HepG2 (cell line): ENCODE results near the gene SCYGR5. TPM values are rescaled to one million over a fixed set of nuclear protein-coding genes. Genes with fewer than 3 reads are reported as not detected.

Experiments used
- AGO1 ChIP-seq: fragments of 200-400 bp; formaldehyde crosslinking; IDR thresholded peaks from 2 replicates; pipeline ENCODE4 v1.6.1; 2017; ENCODE audit warnings: mild to moderate bottlenecking, low read depth, low read length, moderate library complexity; ENCODE audit not compliant: poor library complexity, severe bottlenecking
- CEBPG ChIP-seq: IDR thresholded peaks from 2 replicates; pipeline ENCODE4 v1.6.1; 2016
- CREM ChIP-seq, 2 experiments: sonication (generic) in 1 of 2; formaldehyde crosslinking in 1 of 2; IDR thresholded peaks; 2 replicates each; pipeline versions ENCODE4 v1.4.0 to v1.6.1; 2016 to 2020; ENCODE audit warnings: antibody characterized with exemption in 1 of 2, mild to moderate bottlenecking in 1 of 2, missing genetic modification reagents in 1 of 2
- EZH2 ChIP-seq: conservative IDR thresholded peaks from 2 replicates; pipeline ENCODE4 v1.6.1; 2012; ENCODE audit warnings: mild to moderate bottlenecking, low read depth, low read length, moderate library complexity
- FOXA1 ChIP-seq, 2 experiments: fragments of 450-650 bp in 1 of 2; sonication (generic) in 1 of 2; formaldehyde crosslinking in 1 of 2; IDR thresholded peaks; 2 replicates each; pipeline versions ENCODE4 v1.4.0 to v1.6.1; 2016 to 2020; ENCODE audit warnings: missing genetic modification reagents in 1 of 2
- FOXK2 ChIP-seq: fragments of 450-650 bp; IDR thresholded peaks from 2 replicates; pipeline ENCODE4 v1.6.1; 2016
- GMEB1 ChIP-seq: sonication (generic); formaldehyde crosslinking; IDR thresholded peaks from 2 replicates; pipeline ENCODE4 v1.5.1; 2020; ENCODE audit warnings: missing genetic modification reagents, mild to moderate bottlenecking, borderline replicate concordance
- HMGXB3 ChIP-seq: sonication (generic); formaldehyde crosslinking; IDR thresholded peaks from 2 replicates; pipeline ENCODE4 v1.4.0; 2020; ENCODE audit warnings: missing genetic modification reagents, borderline replicate concordance
- MED13 ChIP-seq: sonication (generic); formaldehyde crosslinking; IDR thresholded peaks from 2 replicates; pipeline ENCODE4 v1.5.0; 2020; ENCODE audit warnings: missing genetic modification reagents
- MXD3 ChIP-seq: IDR thresholded peaks from 2 replicates; pipeline ENCODE4 v1.6.1; 2016; ENCODE audit warnings: mild to moderate bottlenecking, missing biosample characterization, missing genetic modification reagents
- NCOA2 ChIP-seq: sonication (generic); formaldehyde crosslinking; IDR thresholded peaks from 2 replicates; pipeline ENCODE4 v1.8.0; 2022; ENCODE audit warnings: inconsistent platforms
- ONECUT2 ChIP-seq: sonication (generic); formaldehyde crosslinking; IDR thresholded peaks from 2 replicates; pipeline ENCODE4 v1.4.0; 2020; ENCODE audit warnings: missing genetic modification reagents
- POLR2AphosphoS2 ChIP-seq: IDR thresholded peaks from 2 replicates; pipeline ENCODE4 v1.6.1; 2011; ENCODE audit warnings: low read depth, low read length, improper control_type of control experiment
- PRDM4 ChIP-seq: sonication (generic); formaldehyde crosslinking; IDR thresholded peaks from 2 replicates; pipeline ENCODE4 v1.9.0; 2021; ENCODE audit warnings: missing genetic modification reagents, borderline replicate concordance
- SMYD3 ChIP-seq: sonication (generic); formaldehyde crosslinking; IDR thresholded peaks from 2 replicates; pipeline ENCODE4 v1.8.1; 2023; ENCODE audit warnings: mild to moderate bottlenecking, missing genetic modification reagents
- SUZ12 ChIP-seq: fragments of 150-350 bp; IDR thresholded peaks from 2 replicates; pipeline ENCODE4 v1.6.1; 2014; ENCODE audit warnings: low read depth, low read length
- TBP ChIP-seq: sonication (generic); formaldehyde crosslinking; IDR thresholded peaks from 2 replicates; pipeline ENCODE4 v1.5.0; 2020; ENCODE audit warnings: missing genetic modification reagents
- ZBTB20 ChIP-seq: sonication (generic); formaldehyde crosslinking; IDR thresholded peaks from 2 replicates; pipeline ENCODE4 v1.8.1; 2023; ENCODE audit warnings: missing genetic modification reagents, low read depth, mild to moderate bottlenecking, borderline replicate concordance
- ZNF180 ChIP-seq: sonication (generic); formaldehyde crosslinking; IDR thresholded peaks from 2 replicates; pipeline ENCODE4 v1.4.0; 2020; ENCODE audit warnings: low read depth, missing genetic modification reagents, borderline replicate concordance
- ZNF274 ChIP-seq: sonication (generic); formaldehyde crosslinking; IDR thresholded peaks from 2 replicates; pipeline ENCODE4 v1.5.1; 2020; ENCODE audit warnings: mild to moderate bottlenecking, missing genetic modification reagents
- ZNF556 ChIP-seq: sonication (generic); formaldehyde crosslinking; IDR thresholded peaks from 2 replicates; pipeline ENCODE4 v1.4.0; 2020; ENCODE audit warnings: mild to moderate bottlenecking, missing genetic modification reagents, borderline replicate concordance
- ZNF644 ChIP-seq: IDR thresholded peaks from 2 replicates; pipeline ENCODE4 v1.6.1; 2016; ENCODE audit warnings: low read depth
- ZNF674 ChIP-seq: sonication (generic); formaldehyde crosslinking; IDR thresholded peaks from 2 replicates; pipeline ENCODE4 v1.5.0; 2020; ENCODE audit warnings: low read depth, mild to moderate bottlenecking, missing genetic modification reagents
- ZNF790 ChIP-seq: sonication (generic); formaldehyde crosslinking; IDR thresholded peaks from 2 replicates; pipeline ENCODE4 v1.8.0; 2022; ENCODE audit warnings: missing genetic modification reagents, mild to moderate bottlenecking, borderline replicate concordance
- polyA plus RNA-seq, 8 experiments: library from polyadenylated mRNA; depleted of rRNA in 3 of 8; stranded (reverse) in 7 of 8; unstranded in 1 of 8; fragments of >200 nt; fragmentation: Illumina TruSeq in 4 of 8; extraction: Trizol in 4 of 8; gene quantifications; 2 replicates each; pipeline versions ENCODE4 v1.2.1 to v1.2.3, GENCODE V29; 2011 to 2016; ENCODE audit warnings: low read depth in 4 of 8, missing spikeins in 1 of 8, mixed read lengths in 1 of 8; ENCODE audit not compliant: insufficient read depth in 1 of 8
- total RNA-seq, 5 experiments: library from RNA; depleted of rRNA; stranded (reverse); fragments of >200 nt; fragmentation: Illumina TruSeq; extraction: Trizol; gene quantifications; 2 replicates each; pipeline ENCODE4 v1.2.3, GENCODE V29; 2016; ENCODE audit warnings: low read depth in 1 of 5

The SCYGR5 gene
- total and polyA plus RNA-seq, 2 of the 13 experiments (the other 11 are each of a cell fraction or from before 2014, with no cell fraction given): not detected

- TF ChIP-seq EZH2 (no peak), MED13 (no peak), FOXK2 (no peak), ZNF644 (CRISPR knock-in tag) (peak; percentile 77; the same call in 1 of the 2 replicates), MXD3 (no peak), AGO1 (no peak), SMYD3 (no peak), FOXA1 (IDR thresholded peaks at IDR 0.05) (no peak), FOXA1 (CRISPR knock-in tag; IDR thresholded peaks at IDR 0.05) (peak; percentile 70), TBP (no peak), ZNF674 (CRISPR knock-in tag) (no peak), GMEB1 (no peak), ZNF180 (CRISPR knock-in tag) (no peak), SUZ12 (no peak), POLR2AphosphoS2 (no peak), ONECUT2 (CRISPR knock-in tag) (no peak), ZNF790 (no peak), ZNF274 (CRISPR knock-in tag) (no peak), PRDM4 (no peak), NCOA2 (CRISPR knock-in tag) (peak; percentile 54; the same call in 1 of the 2 replicates), ZBTB20 (CRISPR knock-in tag) (no peak), ZNF556 (CRISPR knock-in tag) (no peak), HMGXB3 (CRISPR knock-in tag) (no peak), CREM (IDR thresholded peaks at IDR 0.05) (peak; percentile 54; the same call in 1 of the 2 replicates), CREM (CRISPR knock-in tag; IDR thresholded peaks at IDR 0.05) (no peak), CEBPG (CRISPR knock-in tag) (peak; percentile 85)
Measured at GRCh38 chr2:227653419-227653818, 13.2 kb upstream of the SCYGR5 start (continued).
